SKM-1 (cell line): ENCODE data around the gene UNC5B.
A peak's percentile ranks its signal among the peaks of the same experiment; 100 is the strongest.

ENCODE experiments used
- DNase-seq: peaks from one replicate; lab custom pipeline; 2025; ENCODE audit not compliant: unreplicated experiment; lab: John Stamatoyannopoulos, UW

UNC5B gene

GRCh38 chr10:71280216-71280615 is 67.8 kb downstream of the UNC5B start:
- no peak for DNase-seq

- DNase-seq = no peak
Measured at GRCh38 chr10:71280825-71281224, 68.5 kb downstream of the UNC5B start.

- no peak for DNase-seq
Measured at GRCh38 chr10:71281646-71282322, 69.4 kb downstream of the UNC5B start.

- no peak for DNase-seq
Measured at GRCh38 chr10:71282323-71282680, 69.9 kb downstream of the UNC5B start.

- DNase-seq = no peak
Measured at GRCh38 chr10:71283410-71283809, 71.0 kb downstream of the UNC5B start.

- DNase-seq = no peak
Measured at GRCh38 chr10:71283876-71284275, 71.5 kb downstream of the UNC5B start.

- DNase-seq = no peak
Measured at GRCh38 chr10:71284544-71285179, 72.3 kb downstream of the UNC5B start.

- peak; percentile 20 for DNase-seq
Measured at GRCh38 chr10:71285180-71285545, 72.8 kb downstream of the UNC5B start.

- DNase-seq = no peak
Measured at GRCh38 chr10:71285986-71286385, 73.6 kb downstream of the UNC5B start.

GRCh38 chr10:71286521-71287294 is 74.3 kb downstream of the UNC5B start:
- no peak for DNase-seq

- no peak for DNase-seq
Measured at GRCh38 chr10:71287456-71287855, 75.1 kb downstream of the UNC5B start.

GRCh38 chr10:71288461-71288860 is 76.1 kb downstream of the UNC5B start:
- DNase-seq = no peak

- no peak for DNase-seq
Measured at GRCh38 chr10:71289421-71290130, 77.2 kb downstream of the UNC5B start.

- DNase-seq = no peak
Measured at GRCh38 chr10:71290331-71290730, 78.0 kb downstream of the UNC5B start.

- no peak for DNase-seq
Measured at GRCh38 chr10:71290806-71291527, 78.6 kb downstream of the UNC5B start.

- no peak for DNase-seq
Measured at GRCh38 chr10:71291528-71291900, 79.1 kb downstream of the UNC5B start.

- no peak for DNase-seq
Measured at GRCh38 chr10:71292624-71293445, 80.5 kb downstream of the UNC5B start.

GRCh38 chr10:71293446-71294084 is 81.2 kb downstream of the UNC5B start:
- DNase-seq = no peak

GRCh38 chr10:71294091-71294561 is 81.8 kb downstream of the UNC5B start:
- no peak for DNase-seq

GRCh38 chr10:71294856-71295255 is 82.5 kb downstream of the UNC5B start:
- no peak for DNase-seq
